ENCODE measurements around the gene TBXT.

- TF ChIP-seq CTCF (IDR thresholded peaks at IDR 0.05): no peak
- no peak for TF ChIP-seq POLR2A (IDR thresholded peaks at IDR 0.05)
These were observed 24.6 kb downstream of the TBXT start for GRCh38 chr6:166143011-166143410.

Measured in thyroid gland (tissue), 4 donors.